ENCODE measurements around the gene HYAL2.

HYAL2 gene

GRCh38 chr3:50350527-50351322 lies 28.2 kb upstream of the HYAL2 start, which contains the start of the genes CYB561D2 and NPRL2:
CYB561D2 (plus strand) TSS chr3:50350862; CDS start chr3:50351434, 572 bp downstream.
NPRL2 (minus strand) TSS chr3:50350775; CDS start chr3:50350652, 123 bp downstream.
- peak; percentile 94 for DNase-seq

- no peak for DNase-seq
Observed at GRCh38 chr3:50350213-50350526, 27.6 kb upstream of the HYAL2 start.

- peak; percentile 73 for DNase-seq
Observed at GRCh38 chr3:50347187-50347813, 24.8 kb upstream of the HYAL2 start.

GRCh38 chr3:50345586-50346234 lies 23.2 kb upstream of the HYAL2 start, which contains the start of gene ZMYND10:
ZMYND10 (minus strand) TSS chr3:50345732; CDS start chr3:50345579, 153 bp downstream.
- DNase-seq: peak; percentile 79

- no peak for DNase-seq
Observed at GRCh38 chr3:50345008-50345407, 22.5 kb upstream of the HYAL2 start.

GRCh38 chr3:50342813-50343633 lies 20.5 kb upstream of the HYAL2 start:
- DNase-seq: peak; percentile 54

GRCh38 chr3:50341996-50342650 lies 19.6 kb upstream of the HYAL2 start:
- no peak for DNase-seq

- no peak for DNase-seq
Observed at GRCh38 chr3:50341537-50341936, 19.0 kb upstream of the HYAL2 start.

- no peak for DNase-seq
Observed at GRCh38 chr3:50340448-50341329, 18.1 kb upstream of the HYAL2 start, which contains the start of gene RASSF1. RASSF1 (minus strand) TSS chr3:50340836; CDS start chr3:50340805, 31 bp downstream.

GRCh38 chr3:50340147-50340447 lies 17.6 kb upstream of the HYAL2 start:
- no peak for DNase-seq

- no peak for DNase-seq
Observed at GRCh38 chr3:50339485-50340146, 17.1 kb upstream of the HYAL2 start.

GRCh38 chr3:50338965-50339364 lies 16.4 kb upstream of the HYAL2 start:
- no peak for DNase-seq

- DNase-seq: peak; percentile 99
Observed at GRCh38 chr3:50337175-50337861, 14.8 kb upstream of the HYAL2 start.

GRCh38 chr3:50336452-50337174 lies 14.1 kb upstream of the HYAL2 start:
- DNase-seq: peak; percentile 47

GRCh38 chr3:50334339-50335075 lies 12.0 kb upstream of the HYAL2 start:
- DNase-seq: no peak

GRCh38 chr3:50333744-50334328 lies 11.3 kb upstream of the HYAL2 start:
- DNase-seq: no peak

GRCh38 chr3:50331364-50331907 lies 8.9 kb upstream of the HYAL2 start:
- no peak for DNase-seq

- DNase-seq: no peak
Observed at GRCh38 chr3:50330330-50330729, 7.8 kb upstream of the HYAL2 start.

All from NCI-H82 (cell line).